HepG2 (cell line): ENCODE results near the gene CCNF. TPM values are rescaled to one million over a fixed set of nuclear protein-coding genes. Genes with fewer than 3 reads are reported as not detected.

Experiments
- ATAC-seq: fragments of 200-7000 bp; cut with Tn5 transposase; 3 replicates; pipeline ENCODE4 v1.9.1; 2020; ENCODE audit warnings: mild to moderate bottlenecking, moderate library complexity
- BruUV-seq: library from RNA; stranded (reverse); fragments of 400-500 nt; replicated peaks from 2 replicates; lab custom pipeline; 2021; lab: Mats Ljungman, UMichigan
- CTCF ChIA-PET: fragments of 300-600 bp; formaldehyde crosslinking; extraction: SDS; loops from one replicate; lab custom pipeline; 2021; ENCODE audit warnings: low total read pairs, inconsistent platforms, low intra/inter-chr PET ratio; lab: Yijun Ruan, JAX
- POLR2A ChIA-PET: fragments of 350-600 bp; sonication (Branson Sonifier 250); formaldehyde crosslinking; loops from one replicate; lab custom pipeline; 2020; ENCODE audit warnings: antibody characterized with exemption, inconsistent platforms; lab: Yijun Ruan, JAX
- DNase-seq: peaks from one replicate; pipeline ENCODE4 v3.0.0-alpha.2; 2015; ENCODE audit warnings: low spot score
- FAIRE-seq: peaks from 3 replicates; lab custom pipeline; 2011; peaks lifted over from hg19 to GRCh38; lab: Jason Lieb, UNC
- H2AFZ ChIP-seq: one replicate; pipeline ENCODE4 v1.6.1; 2011; ENCODE audit warnings: low read length, inconsistent platforms
- H3K27ac ChIP-seq: fragments of 300-600 bp; 3 replicates; pipeline ENCODE4 v1.8.0; 2011; ENCODE audit warnings: mixed run types, mild to moderate bottlenecking, mixed read lengths, low read length, inconsistent platforms; ENCODE audit not compliant: insufficient read depth; ENCODE audit errors: extremely low read length
- H3K27me3 ChIP-seq, 2 experiments: fragments of 200-600 bp in 1 of 2; 2 replicates in 1 of 2; 3 replicates in 1 of 2; pipeline versions ENCODE4 v1.6.0 to v1.8.0; 2011; ENCODE audit warnings: low read length in 2 of 2, mild to moderate bottlenecking in 2 of 2, moderate library complexity in 2 of 2, inconsistent platforms in 1 of 2; ENCODE audit not compliant: insufficient read depth in 2 of 2, control insufficient read depth in 1 of 2
- H3K36me3 ChIP-seq, 2 experiments: fragments of 200-600 bp in 1 of 2; replicated peaks in 1 of 2; 2 replicates in 1 of 2; 3 replicates in 1 of 2; pipeline versions ENCODE4 v1.5.1 to v1.8.0; 2011; ENCODE audit warnings: low read length in 2 of 2, inconsistent platforms in 1 of 2; ENCODE audit not compliant: insufficient read depth in 2 of 2, control insufficient read depth in 1 of 2
- H3K4me1 ChIP-seq: 2 replicates; pipeline ENCODE4 v1.5.1; 2012; ENCODE audit warnings: low read length, inconsistent platforms; ENCODE audit not compliant: insufficient read depth
- H3K4me2 ChIP-seq: 2 replicates; pipeline ENCODE4 v1.6.0; 2011; ENCODE audit warnings: low read depth, low read length, inconsistent platforms
- H3K4me3 ChIP-seq, 3 experiments: fragments of 200-600 bp in 1 of 3; sonication (generic), shearing (Covaris generic) in 1 of 3; replicated peaks in 1 of 3; 2 replicates each; pipeline ENCODE4 v1.5.1; 2011 to 2016; ENCODE audit warnings: low read length in 3 of 3, inconsistent platforms in 2 of 3, low read depth in 2 of 3, mild to moderate bottlenecking in 2 of 3, control low read depth in 1 of 3, mixed read lengths in 1 of 3; ENCODE audit not compliant: insufficient read depth in 1 of 3
- H3K79me2 ChIP-seq: one replicate; pipeline ENCODE4 v1.6.1; 2011; ENCODE audit warnings: low read length, inconsistent platforms; ENCODE audit not compliant: insufficient read depth
- H3K9ac ChIP-seq: 2 replicates; pipeline ENCODE4 v1.6.0; 2011; ENCODE audit warnings: mild to moderate bottlenecking, low read depth, low read length, inconsistent platforms; ENCODE audit not compliant: insufficient read depth
- H3K9me3 ChIP-seq: 2 replicates; pipeline ENCODE4 v1.5.1; 2012; ENCODE audit warnings: mild to moderate bottlenecking, low read length
- H4K20me1 ChIP-seq: 2 replicates; pipeline ENCODE4 v1.6.0; 2011; ENCODE audit warnings: inconsistent platforms, mild to moderate bottlenecking, low read length, moderate library complexity; ENCODE audit not compliant: insufficient read depth
- AGO1 ChIP-seq: fragments of 200-400 bp; formaldehyde crosslinking; IDR thresholded peaks from 2 replicates; pipeline ENCODE4 v1.6.1; 2017; ENCODE audit warnings: mild to moderate bottlenecking, low read depth, low read length, moderate library complexity; ENCODE audit not compliant: poor library complexity, severe bottlenecking
- AGO2 ChIP-seq: fragments of 200-400 bp; formaldehyde crosslinking; optimal IDR thresholded peaks from 2 replicates; pipeline ENCODE3; 2017; ENCODE audit warnings: mild to moderate bottlenecking, low read depth, low read length, moderate library complexity
- AHR ChIP-seq: IDR thresholded peaks from 2 replicates; pipeline ENCODE4 v1.6.1; 2018; ENCODE audit warnings: missing genetic modification reagents, missing compliant biosample characterization
- HIVEP1 ChIP-seq: sonication (generic); formaldehyde crosslinking; IDR thresholded peaks from 2 replicates; pipeline ENCODE4 v1.4.0; 2020; ENCODE audit warnings: mild to moderate bottlenecking, missing genetic modification reagents
- JUNB ChIP-seq: sonication (generic); formaldehyde crosslinking; IDR thresholded peaks from 2 replicates; pipeline ENCODE4 v1.8.0; 2022; ENCODE audit warnings: missing genetic modification reagents, mild to moderate bottlenecking, borderline replicate concordance
- NCOA1 ChIP-seq: sonication (generic); formaldehyde crosslinking; IDR thresholded peaks from 2 replicates; pipeline ENCODE4 v1.9.0; 2021; ENCODE audit warnings: missing genetic modification reagents
- SMAD1 ChIP-seq: sonication (generic); formaldehyde crosslinking; IDR thresholded peaks from 2 replicates; pipeline ENCODE4 v1.4.0; 2020; ENCODE audit warnings: missing genetic modification reagents, low read depth, mild to moderate bottlenecking, borderline replicate concordance
- SMAD3 ChIP-seq: sonication (generic); formaldehyde crosslinking; IDR thresholded peaks from 2 replicates; pipeline ENCODE4 v1.4.0; 2020; ENCODE audit warnings: missing genetic modification reagents
- SOX6 ChIP-seq, 2 experiments: fragments of 450-650 bp in 1 of 2; sonication (generic) in 1 of 2; formaldehyde crosslinking in 1 of 2; IDR thresholded peaks; 2 replicates each; pipeline versions ENCODE4 v1.4.0 to v1.6.1; 2017 to 2020; ENCODE audit warnings: antibody characterized with exemption in 1 of 2, mild to moderate bottlenecking in 1 of 2, missing genetic modification reagents in 1 of 2
- SP4 ChIP-seq: sonication (generic); formaldehyde crosslinking; IDR thresholded peaks from 2 replicates; pipeline ENCODE4 v1.8.1; 2023; ENCODE audit warnings: mild to moderate bottlenecking, missing genetic modification reagents
- TEAD2 ChIP-seq: sonication (generic); formaldehyde crosslinking; IDR thresholded peaks from 2 replicates; pipeline ENCODE4 v1.9.0; 2021; ENCODE audit warnings: missing genetic modification reagents
- THAP9 ChIP-seq: sonication (generic); formaldehyde crosslinking; IDR thresholded peaks from 2 replicates; pipeline ENCODE4; 2020; ENCODE audit warnings: missing genetic modification reagents, mild to moderate bottlenecking, borderline replicate concordance
- TOPORS ChIP-seq: sonication (generic); formaldehyde crosslinking; IDR thresholded peaks from 2 replicates; pipeline ENCODE4 v1.8.0; 2023; ENCODE audit warnings: mild to moderate bottlenecking, missing genetic modification reagents
- ZC3H13 ChIP-seq: sonication (generic); formaldehyde crosslinking; IDR thresholded peaks from 2 replicates; pipeline ENCODE4 v1.8.1; 2023; ENCODE audit warnings: mild to moderate bottlenecking, missing genetic modification reagents, moderate library complexity
- ZFYVE20 ChIP-seq: sonication (generic); formaldehyde crosslinking; IDR thresholded peaks from 2 replicates; pipeline ENCODE4 v1.8.0; 2023; ENCODE audit warnings: low read depth, mild to moderate bottlenecking, moderate library complexity, missing genetic modification reagents, borderline replicate concordance
- ZNF234 ChIP-seq: sonication (generic); formaldehyde crosslinking; conservative IDR thresholded peaks from 2 replicates; pipeline ENCODE4 v1.5.1; 2020; ENCODE audit warnings: mild to moderate bottlenecking, missing genetic modification reagents
- ZNF235 ChIP-seq: sonication (generic); formaldehyde crosslinking; IDR thresholded peaks from 2 replicates; pipeline ENCODE4 v1.8.1; 2023; ENCODE audit warnings: mild to moderate bottlenecking, missing genetic modification reagents, borderline replicate concordance
- ZNF550 ChIP-seq: sonication (generic); formaldehyde crosslinking; IDR thresholded peaks from 2 replicates; pipeline ENCODE4 v1.4.0; 2020; ENCODE audit warnings: mild to moderate bottlenecking, missing genetic modification reagents, borderline replicate concordance
- ZNF83 ChIP-seq: sonication (generic); formaldehyde crosslinking; IDR thresholded peaks from 2 replicates; pipeline ENCODE4 v1.4.0; 2020; ENCODE audit warnings: missing genetic modification reagents, mild to moderate bottlenecking, borderline replicate concordance
- WGBS: methylation state at CpG from one replicate; pipeline ENCODE4 v1.1.6; 2017; ENCODE audit warnings: low lambda C conversion rate; 5-methylcytosine and 5-hydroxymethylcytosine counted together
- in situ Hi-C: cut with HindIII; loops from 2 replicates; pipeline ENCODE4 v1.10.0; 2017; ENCODE audit warnings: low pct_unique_long_range_greater_than_20kb; ENCODE audit not compliant: extremely low pct_ligation_motif_present
- intact Hi-C: fragments of 100-400 bp; cut with micrococcal nuclease; formaldehyde crosslinking; loops from one replicate; pipeline ENCODE4 v1.10.0; 2022; ENCODE audit not compliant: unreplicated experiment
- polyA plus RNA-seq, 8 experiments: library from polyadenylated mRNA; depleted of rRNA in 3 of 8; stranded (reverse) in 7 of 8; unstranded in 1 of 8; fragments of >200 nt; fragmentation: Illumina TruSeq in 4 of 8; extraction: Trizol in 4 of 8; gene quantifications; 2 replicates each; pipeline versions ENCODE4 v1.2.1 to v1.2.3, GENCODE V29; 2011 to 2016; ENCODE audit warnings: low read depth in 4 of 8, missing spikeins in 1 of 8, mixed read lengths in 1 of 8; ENCODE audit not compliant: insufficient read depth in 1 of 8
- total RNA-seq, 5 experiments: library from RNA; depleted of rRNA; stranded (reverse); fragments of >200 nt; fragmentation: Illumina TruSeq; extraction: Trizol; gene quantifications; 2 replicates each; pipeline ENCODE4 v1.2.3, GENCODE V29; 2016; ENCODE audit warnings: low read depth in 1 of 5
- TF ChIP-seq, protein P1 (sequence below): sonication (generic); formaldehyde crosslinking; IDR thresholded peaks from 2 replicates; pipeline ENCODE4 v1.4.0; 2020; ENCODE audit warnings: missing genetic modification reagents

CCNF gene
- total and polyA plus RNA-seq, 2 of the 13 experiments (the other 11 are each of a cell fraction or from before 2014, with no cell fraction given) = 6.4 to 22.8 TPM

DNA sequence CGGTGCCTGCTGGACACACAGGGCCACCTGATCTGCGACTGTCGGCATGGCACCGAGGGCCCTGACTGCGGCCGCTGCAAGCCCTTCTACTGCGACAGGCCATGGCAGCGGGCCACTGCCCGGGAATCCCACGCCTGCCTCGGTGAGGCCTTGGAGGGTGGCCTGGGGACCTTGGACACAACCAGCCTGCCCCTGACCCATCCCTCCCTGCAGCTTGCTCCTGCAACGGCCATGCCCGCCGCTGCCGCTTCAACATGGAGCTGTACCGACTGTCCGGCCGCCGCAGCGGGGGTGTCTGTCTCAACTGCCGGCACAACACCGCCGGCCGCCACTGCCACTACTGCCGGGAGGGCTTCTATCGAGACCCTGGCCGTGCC is 43.2 kb downstream of the CCNF start:
- POLR2A ChIA-PET = interaction anchor here (0.8 kb wide), 1 partner anchor 12 kb away, joined by 3 read pairs; the partner anchor contains the start of gene TEDC2
- H3K27me3 ChIP-seq = peaks cover 8 to 25% of the 10 kb centered on the region in 2 experiments
- CTCF ChIA-PET = no interaction called here
- intact Hi-C loops = loop anchor here (5.0 kb wide), 1 partner anchor 40 kb away; no protein-coding TSS in a partner anchor
- no peak for DNase-seq
- H3K9ac ChIP-seq = no peak overlapping the region
- no peak overlapping the region for H3K27ac ChIP-seq
- no peak overlapping the region for H2AFZ ChIP-seq
- no peak for FAIRE-seq
- 62% methylated on average over 6 of the region's 27 CpGs for WGBS
- H3K4me3 ChIP-seq = peak overlapping the region in 1 of 3 experiments; percentile 85; a peak in 2 of 6 replicates
- H3K4me2 ChIP-seq = peak overlapping the region; percentile 89
- peaks cover 71% of the 10 kb centered on the region for H3K4me1 ChIP-seq
- BruUV-seq = no TSS peak
- H4K20me1 ChIP-seq = peaks cover 9% of the 10 kb centered on the region; the same call in 1 of the 2 replicates
- no peaks in the 10 kb centered on the region for H3K36me3 ChIP-seq
- in situ Hi-C loops = no loop called here
- ATAC-seq = no peak
- H3K79me2 ChIP-seq = no peaks in the 10 kb centered on the region
- H3K9me3 ChIP-seq = no peaks in the 10 kb centered on the region
- TF ChIP-seq JUNB (no peak), SMAD3 (CRISPR knock-in tag) (no peak), NCOA1 (no peak), ZC3H13 (CRISPR knock-in tag) (peak; percentile 25; the same call in 1 of the 2 replicates), SOX6 (IDR thresholded peaks at IDR 0.05) (no peak), SOX6 (CRISPR knock-in tag; IDR thresholded peaks at IDR 0.05) (no peak), ZNF550 (0 out of 2 replicates have a peak, but pooled peaks have one; percentile 18), ZNF235 (CRISPR knock-in tag) (0 out of 2 replicates have a peak, but pooled peaks have one; percentile 43), SP4 (CRISPR knock-in tag) (0 out of 2 replicates have a peak, but pooled peaks have one; percentile 16), ZNF83 (CRISPR knock-in tag) (0 out of 2 replicates have a peak, but pooled peaks have one; percentile 17), AGO2 (peak; percentile 41), HIVEP1 (CRISPR knock-in tag) (0 out of 2 replicates have a peak, but pooled peaks have one; percentile 7), AGO1 (peak; percentile 51), ZNF234 (CRISPR knock-in tag) (peak; percentile 30; the same call in 1 of the 2 replicates), THAP9 (CRISPR knock-in tag) (peak; percentile 43; the same call in 1 of the 2 replicates), ZFYVE20 (CRISPR knock-in tag) (no peak), AHR (CRISPR knock-in tag) (0 out of 2 replicates have a peak, but pooled peaks have one; percentile 12), SMAD1 (CRISPR knock-in tag) (0 out of 2 replicates have a peak, but pooled peaks have one; percentile 52), TEAD2 (no peak), TOPORS (CRISPR knock-in tag) (no peak)
- TF ChIP-seq, protein P1, sequence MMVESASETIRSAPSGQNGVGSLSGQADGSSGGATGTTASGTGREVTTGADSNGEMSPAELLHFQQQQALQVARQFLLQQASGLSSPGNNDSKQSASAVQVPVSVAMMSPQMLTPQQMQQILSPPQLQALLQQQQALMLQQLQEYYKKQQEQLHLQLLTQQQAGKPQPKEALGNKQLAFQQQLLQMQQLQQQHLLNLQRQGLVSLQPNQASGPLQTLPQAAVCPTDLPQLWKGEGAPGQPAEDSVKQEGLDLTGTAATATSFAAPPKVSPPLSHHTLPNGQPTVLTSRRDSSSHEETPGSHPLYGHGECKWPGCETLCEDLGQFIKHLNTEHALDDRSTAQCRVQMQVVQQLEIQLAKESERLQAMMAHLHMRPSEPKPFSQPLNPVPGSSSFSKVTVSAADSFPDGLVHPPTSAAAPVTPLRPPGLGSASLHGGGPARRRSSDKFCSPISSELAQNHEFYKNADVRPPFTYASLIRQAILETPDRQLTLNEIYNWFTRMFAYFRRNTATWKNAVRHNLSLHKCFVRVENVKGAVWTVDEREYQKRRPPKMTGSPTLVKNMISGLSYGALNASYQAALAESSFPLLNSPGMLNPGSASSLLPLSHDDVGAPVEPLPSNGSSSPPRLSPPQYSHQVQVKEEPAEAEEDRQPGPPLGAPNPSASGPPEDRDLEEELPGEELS = no peak
